ENCODE measurements around the gene SLC35F1. TPM values are rescaled to one million over a fixed set of nuclear protein-coding genes. Genes with fewer than 3 reads are reported as not detected.

The SLC35F1 gene
- total and polyA plus RNA-seq, 2 donors (not counting 3 experiments of a cell fraction or from before 2014, with no cell fraction given): not detected

- DNase-seq (ENCODE audit: low read depth, low spot score) (no peak), FAIRE-seq (no peak)
- dilution Hi-C loops (cut with MboI; ENCODE audit: extremely low pct_ligation_motif_present, low sequenced_read_pairs): no loop called here
- Histone ChIP-seq H4K20me1 (replicated peaks; ENCODE audit: control insufficient read depth, extremely low read depth, insufficient read depth, low read length) (no peaks in the 10 kb centered on the region), H3K4me3 (replicated peaks in 1 of 3; ENCODE audit: insufficient read depth in 1 of 3, low read depth in 1 of 3, low read length in 3 of 3) (no peak overlapping the region), H3K4me1 (ENCODE audit: control insufficient read depth, extremely low read depth, insufficient read depth, low read length) (no peaks in the 10 kb centered on the region), H3K4me2 (ENCODE audit: insufficient read depth, low read length) (no peak overlapping the region), H3K9ac (replicated peaks; ENCODE audit: extremely low read depth, insufficient read depth, low read length) (no peak overlapping the region), H2AFZ (ENCODE audit: low read depth, low read length) (no peak overlapping the region), H3K9me3 (replicated peaks; ENCODE audit: control insufficient read depth, insufficient read depth, low read length) (no peaks in the 10 kb centered on the region), H3K9me1 (replicated peaks; ENCODE audit: control insufficient read depth, extremely low read depth, insufficient read depth, low read length) (no peaks in the 10 kb centered on the region), H3K27me3 (ENCODE audit: control insufficient read depth in 2 of 2, insufficient read depth in 2 of 2, low read length in 2 of 2) (peaks cover 0 to 3% of the 10 kb centered on the region in 2 experiments), H3K27ac (ENCODE audit: insufficient read depth, low read depth, low read length) (no peak overlapping the region), H3K36me3 (ENCODE audit: control insufficient read depth in 2 of 2, extremely low read depth in 1 of 2, insufficient read depth in 2 of 2, low read length in 2 of 2) (no peaks in the 10 kb centered on the region), H3K79me2 (ENCODE audit: control insufficient read depth, insufficient read depth, low read length) (no peaks in the 10 kb centered on the region)
- POLR2A ChIA-PET: no interaction called here
- CTCF ChIA-PET: no interaction called here
- TF ChIP-seq CTCF (IDR thresholded peaks at IDR 0.05; ENCODE audit: extremely low read depth in 1 of 2, insufficient read depth in 1 of 2, low read depth in 1 of 2, low read length in 2 of 2) (no peak), GATA2 (IDR thresholded peaks at IDR 0.05; ENCODE audit: insufficient read depth, insufficient read length, low read depth, low read length) (no peak), POLR2AphosphoS5 (IDR thresholded peaks at IDR 0.05; ENCODE audit: insufficient read depth, low read depth, low read length) (no peak), JUN (IDR thresholded peaks at IDR 0.05; ENCODE audit: borderline replicate concordance, insufficient read depth, insufficient read length, low read depth) (no peak), POLR2A (IDR thresholded peaks at IDR 0.05; ENCODE audit: low read depth, low read length) (no peak), EZH2 (IDR thresholded peaks at IDR 0.05; ENCODE audit: borderline replicate concordance, low read depth, low read length, severe bottlenecking) (no peak), MAX (IDR thresholded peaks at IDR 0.05; ENCODE audit: insufficient read depth, insufficient read length) (no peak)
- intact Hi-C loops (cut with micrococcal nuclease): no loop called here
- no TSS peak for BruUV-seq (replicated peaks)
Observed at GRCh38 chr6:117916483-117916882, 9.4 kb downstream of the SLC35F1 start.

Measured in endothelial cell of umbilical vein (primary cell).